ENCODE measurements around the gene NFAT5. TPM values are rescaled to one million over a fixed set of nuclear protein-coding genes. Genes with fewer than 3 reads are reported as not detected.

The NFAT5 gene
- total and polyA plus RNA-seq, 9 of the 15 experiments (the other 6 are each of a cell fraction or from before 2014, with no cell fraction given) = 0.78 to 20.5 (median 12.4) TPM

GRCh38 chr16:69607674-69608073 is 41.9 kb downstream of the NFAT5 start:
- ChIA-PET POLR2A (no interaction called here), CTCF (ENCODE audit: low intra/inter-chr PET ratio) (no interaction called here)
- no peak overlapping the region for H3K9ac ChIP-seq (ENCODE audit: insufficient read depth in 1 of 2, low read depth in 2 of 2, low read length in 2 of 2)
- H3K9me3 ChIP-seq (replicated peaks; ENCODE audit: control insufficient read depth, insufficient read depth, low read depth, low read length) = no peaks in the 10 kb centered on the region
- no peaks in the 10 kb centered on the region for H3K27me3 ChIP-seq (ENCODE audit: control insufficient read depth in 2 of 2, insufficient read depth in 2 of 2, low read length in 2 of 2)
- no peaks in the 10 kb centered on the region; a peak in 2 of 5 replicates for H3K4me1 ChIP-seq (replicated peaks in 1 of 2; ENCODE audit: control insufficient read depth in 2 of 2, insufficient read depth in 2 of 2, low read length in 2 of 2)
- H3K27ac ChIP-seq (ENCODE audit: extremely low read depth, low read depth, low read length) = no peak overlapping the region
- no TSS peak for BruUV-seq (replicated peaks)
- H4K20me1 ChIP-seq (replicated peaks; ENCODE audit: control insufficient read depth, insufficient read depth, low read length) = no peaks in the 10 kb centered on the region; the same call in 1 of the 2 replicates
- H2AFZ ChIP-seq (ENCODE audit: low read depth, low read length) = no peak overlapping the region
- DNase-seq (ENCODE audit: extremely low read depth in 1 of 4, low spot score in 3 of 4) (no peak), FAIRE-seq (no peak), ATAC-seq (no peak)
- H3K4me2 ChIP-seq (ENCODE audit: insufficient read depth, low read length) = no peak overlapping the region
- peaks cover 72% of the 10 kb centered on the region for H3K79me2 ChIP-seq (ENCODE audit: control insufficient read depth, insufficient read depth, low read length)
- TF ChIP-seq ZNF274 (IDR thresholded peaks at IDR 0.05; ENCODE audit: borderline replicate concordance, low read depth, low read length) (no peak), HNRNPH1 (optimal IDR thresholded peaks at IDR 0.05; ENCODE audit: low read depth, low read length) (no peak), SMC3 (conservative IDR thresholded peaks at IDR 0.05; ENCODE audit: insufficient read depth, low read depth, low read length) (no peak), CAMTA2 (CRISPR knock-in tag; conservative IDR thresholded peaks at IDR 0.05) (no peak)
- TF ChIP-seq, protein P1, sequence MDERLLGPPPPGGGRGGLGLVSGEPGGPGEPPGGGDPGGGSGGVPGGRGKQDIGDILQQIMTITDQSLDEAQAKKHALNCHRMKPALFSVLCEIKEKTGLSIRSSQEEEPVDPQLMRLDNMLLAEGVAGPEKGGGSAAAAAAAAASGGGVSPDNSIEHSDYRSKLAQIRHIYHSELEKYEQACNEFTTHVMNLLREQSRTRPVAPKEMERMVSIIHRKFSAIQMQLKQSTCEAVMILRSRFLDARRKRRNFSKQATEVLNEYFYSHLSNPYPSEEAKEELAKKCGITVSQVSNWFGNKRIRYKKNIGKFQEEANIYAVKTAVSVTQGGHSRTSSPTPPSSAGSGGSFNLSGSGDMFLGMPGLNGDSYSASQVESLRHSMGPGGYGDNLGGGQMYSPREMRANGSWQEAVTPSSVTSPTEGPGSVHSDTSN (CRISPR knock-in tag; IDR thresholded peaks at IDR 0.05; ENCODE audit: low read depth) = no peak
- TF ChIP-seq, protein P1 (tag; conservative IDR thresholded peaks at IDR 0.05; ENCODE audit: low read depth) = no peak
- H3K36me3 ChIP-seq (ENCODE audit: control insufficient read depth, insufficient read depth, low read length) = peaks cover 5% of the 10 kb centered on the region; the same call in 2 of the 3 replicates
- H3K4me3 ChIP-seq = no peak overlapping the region
- in situ Hi-C loops (cut with MboI) (no loop called here), intact Hi-C loops (cut with micrococcal nuclease) (no loop called here)
- no peaks in the 10 kb centered on the region for H3K9me1 ChIP-seq (ENCODE audit: control insufficient read depth, insufficient read depth, low read length)

All from K562 (cell line).